ENCODE measurements around the gene CRHR1.

CRHR1 gene

DNA sequence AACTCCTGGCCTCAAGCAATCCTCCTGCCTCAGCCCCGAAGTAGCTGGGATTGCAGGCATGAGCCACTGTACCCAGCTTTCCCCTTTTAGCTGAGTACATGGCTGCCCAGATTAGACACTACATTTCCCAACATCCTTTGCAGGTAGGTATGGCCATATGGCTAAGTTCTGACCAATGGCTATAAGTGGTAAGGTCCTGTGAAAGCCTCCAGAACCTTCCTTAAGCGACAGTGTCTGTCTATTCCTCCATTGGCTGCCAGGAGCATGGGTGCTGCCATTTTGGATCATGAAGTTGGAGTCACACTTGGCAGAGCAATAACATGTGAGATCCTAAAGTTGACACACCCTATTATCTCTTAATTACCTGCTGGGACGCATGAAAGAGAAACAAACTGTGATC is 24.4 kb upstream of the CRHR1 start:
- no peak for FAIRE-seq

DNA sequence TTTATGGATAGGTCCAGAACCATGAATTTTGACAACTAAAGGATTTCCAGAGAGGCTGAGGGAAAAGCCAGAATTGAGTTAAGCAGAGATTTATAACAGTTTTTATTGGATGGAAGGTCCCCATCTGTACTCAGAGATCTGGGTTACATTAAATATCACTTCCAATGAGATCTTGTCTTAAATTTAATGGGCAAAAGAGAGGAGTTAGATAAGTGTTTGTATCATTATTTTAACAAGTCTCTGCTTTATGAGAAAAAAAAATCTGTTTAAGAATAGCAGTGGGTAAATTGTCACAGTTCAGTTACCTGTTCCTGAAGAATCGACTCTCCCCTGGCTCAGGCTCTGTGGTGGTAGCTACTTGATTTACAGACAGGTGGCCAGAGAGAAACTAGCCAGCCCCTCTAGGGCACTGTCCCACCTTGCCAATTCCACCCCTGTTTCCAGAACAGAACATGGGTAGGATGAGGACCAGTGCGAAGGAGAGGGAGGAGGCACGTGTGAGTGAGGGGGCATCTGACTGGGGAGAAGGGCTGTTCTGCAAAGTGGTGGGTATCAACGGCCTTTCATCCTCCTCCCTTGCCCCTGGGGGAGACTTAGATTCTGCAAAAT is 22.1 kb upstream of the CRHR1 start:
- FAIRE-seq: no peak

DNA sequence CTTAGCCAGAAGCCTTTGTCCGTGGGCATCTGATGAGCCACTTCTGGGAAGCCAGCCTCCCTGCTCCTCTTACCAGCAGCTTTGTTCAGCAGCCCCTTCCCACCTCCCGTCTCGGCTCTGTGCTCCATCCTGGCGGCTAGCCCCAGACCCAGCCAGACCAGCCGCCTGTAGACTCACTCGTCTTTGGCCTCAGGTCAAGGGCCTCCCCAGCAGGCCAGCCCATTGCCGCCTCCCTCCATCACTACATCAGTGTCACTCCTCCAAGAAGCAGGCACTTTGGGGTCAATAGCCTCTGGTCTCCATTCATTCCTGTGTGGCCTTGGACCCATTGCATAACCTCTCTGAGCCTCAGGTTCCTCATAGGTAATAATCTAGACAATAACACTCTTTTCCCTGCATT is 20.9 kb upstream of the CRHR1 start:
- FAIRE-seq: no peak

DNA sequence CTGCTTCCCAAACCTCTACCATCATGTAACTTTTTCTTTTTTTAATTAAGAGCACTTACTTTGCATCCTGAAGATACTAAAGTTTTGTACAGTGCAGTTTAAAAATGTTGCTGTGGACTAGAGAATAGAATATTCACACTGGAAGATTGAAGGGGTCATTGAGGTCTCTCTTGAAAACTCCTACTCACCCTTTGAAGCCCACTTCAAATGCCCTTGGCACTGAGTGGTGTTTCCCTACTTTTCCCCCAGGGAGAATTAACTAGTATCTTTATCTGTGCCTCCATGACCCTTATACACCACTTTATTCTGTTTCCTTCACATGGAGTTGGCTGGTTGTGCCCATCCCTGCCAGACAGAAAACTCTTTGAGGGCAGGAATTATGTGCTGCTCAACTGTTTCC is 19.6 kb upstream of the CRHR1 start:
- FAIRE-seq: no peak

DNA sequence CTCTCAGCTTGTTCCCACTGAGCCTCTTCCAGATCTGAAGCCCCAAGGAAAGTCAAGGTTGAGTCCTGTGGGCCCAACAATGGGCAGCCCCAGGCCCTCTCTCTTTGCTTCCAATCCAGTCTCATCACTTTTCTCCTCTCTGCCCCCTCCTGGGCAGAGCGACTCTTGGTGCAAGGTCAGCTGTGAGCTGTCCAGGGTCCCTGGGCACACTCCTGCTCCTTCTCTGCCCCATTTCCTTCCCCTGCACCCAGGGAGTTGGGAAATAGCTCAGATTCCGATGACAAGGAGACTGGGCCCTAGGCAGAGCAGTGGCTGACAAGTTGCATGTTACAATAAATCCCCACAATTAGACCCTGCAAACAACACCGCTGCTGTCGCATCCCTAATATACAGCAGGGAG is 16.1 kb upstream of the CRHR1 start:
- no peak for FAIRE-seq

DNA sequence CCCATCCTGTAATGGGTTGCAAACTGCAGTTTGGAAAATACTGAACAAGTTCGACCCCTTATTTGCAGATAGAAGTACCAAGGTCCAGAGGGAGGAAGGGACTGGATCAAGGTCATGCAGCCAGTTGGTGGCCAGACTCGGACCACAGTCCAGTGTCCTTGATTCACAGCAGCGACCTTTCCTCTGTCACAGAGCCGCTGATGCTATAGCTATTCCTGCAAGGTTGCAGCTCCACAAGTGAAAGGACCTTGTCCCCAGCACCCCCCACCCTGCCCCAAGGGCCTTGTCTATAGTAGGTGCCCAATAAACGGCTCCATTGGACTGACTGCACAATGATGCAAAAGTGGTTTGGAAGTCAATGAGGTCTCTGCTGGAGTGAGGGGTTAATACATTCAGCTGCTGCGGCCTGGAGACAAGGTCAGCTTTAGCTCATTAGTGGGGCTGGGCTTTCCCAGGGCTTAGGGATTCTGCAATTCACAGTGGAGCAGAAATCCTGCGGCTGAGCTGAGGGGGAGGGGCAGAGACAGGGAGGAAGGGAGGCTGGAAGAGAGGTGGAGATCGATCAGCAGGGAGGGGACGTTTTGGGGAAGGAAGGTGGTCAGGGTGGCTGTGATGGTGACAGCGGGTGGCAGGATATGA is 13.4 kb upstream of the CRHR1 start:
- no peak for FAIRE-seq

DNA sequence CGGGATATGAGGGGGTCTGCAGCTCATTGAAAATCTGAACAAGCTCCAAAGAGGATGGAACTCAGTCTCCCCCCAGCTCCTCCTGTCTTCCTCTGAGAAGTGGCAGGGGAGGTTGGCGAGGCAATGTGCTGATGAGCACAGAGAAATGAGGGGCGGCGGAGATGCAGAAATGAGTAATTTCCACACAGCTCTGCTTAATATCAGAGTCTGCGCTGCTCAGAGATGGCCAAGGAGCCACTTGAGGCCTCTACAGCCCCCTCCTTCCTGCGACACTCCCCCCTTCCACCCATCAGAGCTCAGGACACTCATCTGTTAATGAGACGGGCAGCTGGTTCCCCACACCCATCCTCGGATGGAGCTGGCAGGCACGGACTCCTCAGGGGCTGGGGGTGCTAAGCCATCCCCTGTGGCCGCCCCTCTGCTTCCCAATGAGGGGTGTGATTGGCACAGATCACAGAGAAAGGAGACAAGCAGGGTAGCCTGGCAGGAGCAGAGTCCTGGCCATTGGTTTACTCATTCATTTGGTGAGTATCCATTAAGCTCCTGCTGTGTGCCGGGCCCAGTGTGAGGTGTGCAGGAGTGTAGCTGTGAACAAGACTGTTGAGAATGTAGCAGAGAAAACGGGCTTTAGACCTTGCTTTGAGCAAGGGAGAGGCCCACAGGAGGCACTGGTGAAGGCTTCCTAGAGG is 12.7 kb upstream of the CRHR1 start:
- no peak for FAIRE-seq

DNA sequence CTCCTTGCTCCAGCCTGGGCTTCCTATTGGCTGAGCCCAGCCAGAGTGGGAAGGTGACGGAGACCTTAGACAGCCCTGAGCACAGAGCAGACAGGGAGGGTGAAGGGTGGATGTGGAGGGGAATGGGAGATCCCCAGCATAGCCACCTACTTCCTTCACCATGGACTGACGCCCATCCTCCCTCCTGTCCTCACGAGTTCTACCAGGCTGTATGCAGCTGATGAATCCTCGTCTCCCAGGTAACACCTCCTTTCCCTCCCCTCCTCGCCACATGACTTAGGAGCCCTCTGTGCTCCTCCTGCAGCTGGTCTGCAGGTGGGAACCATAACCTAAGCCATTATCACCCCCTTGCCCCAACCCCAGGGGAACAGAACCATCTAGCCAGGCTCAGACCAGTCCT is 9.0 kb upstream of the CRHR1 start:
- FAIRE-seq: no peak

DNA sequence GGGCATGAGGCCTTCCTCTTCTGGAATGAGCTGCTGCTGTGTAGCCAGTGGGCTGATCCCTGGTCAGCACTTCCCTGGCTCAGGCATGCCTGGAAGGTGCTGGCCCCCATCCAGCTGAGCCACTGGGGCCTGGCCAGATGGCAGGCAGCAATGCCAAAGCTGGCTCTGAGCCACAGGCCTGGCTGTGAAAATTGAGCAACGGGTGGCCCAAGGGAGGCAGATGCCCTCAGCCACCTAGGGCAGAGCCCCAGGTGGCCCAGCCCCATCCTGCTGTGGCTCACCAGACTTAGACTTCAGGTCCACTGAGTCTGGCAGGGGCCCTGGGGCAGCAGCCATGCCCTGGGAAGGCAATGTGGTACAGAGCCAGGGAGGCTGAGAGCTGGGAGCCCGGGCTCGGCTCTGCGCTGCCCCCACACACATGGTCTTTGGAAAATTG is 8.5 kb upstream of the CRHR1 start:
- FAIRE-seq: no peak

DNA sequence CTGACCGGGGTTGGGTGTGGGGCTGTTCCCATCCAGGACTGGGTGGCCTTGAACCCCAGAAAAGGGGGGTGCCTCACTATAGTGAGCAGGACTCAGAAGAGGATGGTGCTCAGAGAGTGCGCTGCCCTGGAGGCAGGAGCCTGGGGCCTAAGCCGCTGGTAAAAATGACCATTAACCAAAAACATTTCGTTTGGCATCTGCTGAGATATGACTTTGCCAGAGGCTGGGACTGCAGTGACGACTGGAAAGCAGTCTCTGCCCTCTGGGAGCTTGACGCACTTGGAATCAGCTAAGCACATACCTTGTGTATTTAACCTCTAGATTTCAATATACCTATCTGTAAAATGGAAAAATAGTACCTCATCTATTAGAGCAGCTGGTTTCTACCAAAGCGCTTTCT is 7.2 kb upstream of the CRHR1 start:
- FAIRE-seq: no peak

DNA sequence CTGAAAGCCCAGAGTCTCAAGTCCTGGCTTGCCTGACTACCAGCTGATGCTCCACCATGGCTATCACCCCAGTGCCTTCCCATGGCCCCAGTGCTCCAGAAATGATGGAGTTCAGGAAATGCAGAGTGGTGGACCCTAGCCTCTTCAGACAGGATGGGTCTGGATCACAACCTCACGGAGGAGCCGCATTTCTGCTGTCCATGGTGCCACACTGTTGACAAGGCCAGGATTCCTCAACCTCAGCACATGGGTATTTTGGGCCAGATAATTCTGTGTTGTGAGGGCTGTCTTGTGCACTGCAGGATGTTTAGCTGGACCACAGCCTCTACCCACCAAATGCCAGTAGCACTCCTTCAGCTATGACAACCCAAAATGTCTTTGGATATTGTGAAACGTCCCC is 6.7 kb upstream of the CRHR1 start:
- FAIRE-seq: no peak

DNA sequence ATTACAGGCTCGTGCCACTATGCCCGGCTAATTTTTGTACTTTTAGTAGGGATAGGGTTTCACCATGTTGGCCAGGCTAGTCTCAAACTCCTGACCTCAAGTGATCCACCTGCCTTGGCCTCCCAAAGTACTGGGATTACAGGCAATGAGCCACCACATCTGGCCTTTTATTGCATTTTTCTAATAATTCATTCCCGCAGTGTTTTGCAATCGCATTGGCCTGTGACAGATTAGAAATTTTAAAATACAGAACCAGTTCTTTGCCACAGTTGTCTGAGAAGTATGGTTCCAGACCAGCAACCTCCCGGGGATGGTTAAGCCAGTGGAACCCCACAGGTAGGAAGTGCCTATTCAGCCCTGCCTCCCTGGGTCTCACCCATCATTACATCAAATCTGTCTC is 3.2 kb upstream of the CRHR1 start:
- no peak for FAIRE-seq

DNA sequence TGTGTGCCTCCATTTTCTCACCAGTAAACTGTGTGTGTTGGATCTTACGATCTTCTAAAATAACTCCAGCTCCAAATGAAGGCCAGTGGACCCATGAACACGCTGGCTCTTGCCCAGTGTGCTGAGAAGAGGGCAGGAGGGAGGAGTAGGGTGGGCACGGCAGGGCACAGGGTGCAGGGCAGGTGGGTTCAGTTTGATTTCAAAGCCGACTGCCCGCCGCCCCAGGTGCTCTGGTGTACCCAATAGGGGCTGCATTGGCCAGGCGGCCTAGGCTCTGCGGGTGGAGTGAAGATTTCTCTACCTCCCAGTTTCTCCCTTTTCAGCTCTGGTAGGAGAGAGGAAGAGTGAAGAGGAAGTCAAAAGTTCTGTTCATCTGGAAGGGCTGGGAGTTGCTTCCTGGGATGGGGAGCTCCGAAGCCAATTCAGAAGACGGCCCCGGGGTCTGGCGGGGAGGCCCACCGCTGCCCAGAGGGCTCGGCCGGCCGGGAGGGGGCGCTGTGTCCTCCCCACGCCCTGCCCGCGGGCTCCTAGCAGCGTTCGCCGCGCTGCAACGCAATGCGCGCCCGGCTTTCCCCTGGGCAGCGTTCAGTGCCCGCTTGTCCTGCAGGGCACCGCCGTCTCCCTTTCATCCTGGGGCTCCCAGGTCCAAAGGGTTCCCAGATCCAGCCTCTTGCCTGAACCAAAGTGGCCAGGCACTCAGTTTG is 1.1 kb upstream of the CRHR1 start:
- no peak for FAIRE-seq

DNA sequence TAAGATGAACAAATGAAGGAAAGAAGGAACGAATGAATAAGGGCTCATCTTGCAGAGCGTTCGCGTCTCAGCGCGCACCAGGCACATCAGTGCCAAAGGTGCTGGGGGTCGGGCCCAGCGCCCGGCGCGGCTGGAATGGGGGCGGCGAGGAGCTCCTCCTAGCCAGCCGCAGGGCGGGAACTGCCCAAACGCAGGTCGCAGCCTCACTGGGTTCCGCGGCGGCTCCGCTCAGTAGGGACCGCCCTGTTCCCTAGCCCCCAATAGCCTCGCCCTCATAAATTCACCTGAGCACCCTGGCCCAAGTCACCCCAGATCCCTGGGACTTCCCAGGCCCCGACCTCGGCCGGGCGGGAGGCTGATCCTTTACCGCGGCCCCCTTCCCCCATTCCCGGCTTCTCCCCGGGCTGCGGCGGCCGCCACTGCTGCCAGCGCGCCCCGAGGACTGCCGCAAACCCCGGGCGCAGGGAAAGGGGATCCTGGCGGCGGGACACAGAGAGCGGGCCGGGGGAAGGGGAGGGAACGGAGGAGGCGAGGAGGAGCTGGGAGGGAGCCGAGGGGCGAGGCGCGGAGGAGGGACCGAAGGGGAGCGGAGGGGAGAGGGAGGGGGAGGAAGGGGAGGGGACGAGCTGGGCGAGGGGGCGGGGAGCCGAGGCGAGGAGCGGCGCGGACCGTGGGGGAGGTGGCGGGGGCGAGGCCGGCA is 377 bp upstream of the CRHR1 start:
- FAIRE-seq: no peak

DNA sequence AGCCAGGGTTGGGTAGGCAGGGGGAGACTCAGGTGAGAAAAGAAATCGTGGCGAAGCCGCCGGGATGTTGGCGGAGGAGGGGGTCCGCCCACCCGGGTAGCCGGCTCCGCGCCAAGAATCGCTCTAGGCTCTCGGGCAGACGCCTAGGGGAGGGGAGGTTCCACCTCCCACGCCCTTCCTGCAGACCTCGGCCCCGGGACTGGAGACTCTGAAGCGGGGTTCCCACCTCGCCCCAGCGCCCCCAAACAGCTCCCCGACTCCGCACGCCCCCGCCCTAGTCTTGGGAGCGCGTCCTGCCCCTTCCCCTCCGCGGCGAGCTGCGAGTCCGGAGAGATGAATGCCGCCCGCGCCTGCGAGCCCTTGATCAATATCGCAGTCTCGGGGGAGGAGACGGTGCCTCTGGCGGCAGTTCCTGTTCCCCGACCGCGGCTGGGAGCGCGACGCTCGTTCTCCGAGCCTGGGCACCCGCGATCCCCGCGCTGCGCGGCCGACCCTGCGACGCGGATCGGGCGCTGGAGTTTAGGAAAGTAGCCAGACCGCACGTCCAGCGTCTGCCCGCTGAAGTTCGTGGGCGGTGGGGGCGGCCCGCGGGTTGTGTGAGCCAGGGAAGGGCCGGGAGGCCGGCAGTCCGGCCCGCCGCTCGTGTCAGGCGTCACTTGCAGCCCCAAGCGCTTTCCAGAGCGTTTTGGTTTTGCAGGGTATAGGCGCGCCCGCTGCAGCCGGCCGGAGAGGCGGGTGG is 790 bp downstream of the CRHR1 start:
- FAIRE-seq: no peak

DNA sequence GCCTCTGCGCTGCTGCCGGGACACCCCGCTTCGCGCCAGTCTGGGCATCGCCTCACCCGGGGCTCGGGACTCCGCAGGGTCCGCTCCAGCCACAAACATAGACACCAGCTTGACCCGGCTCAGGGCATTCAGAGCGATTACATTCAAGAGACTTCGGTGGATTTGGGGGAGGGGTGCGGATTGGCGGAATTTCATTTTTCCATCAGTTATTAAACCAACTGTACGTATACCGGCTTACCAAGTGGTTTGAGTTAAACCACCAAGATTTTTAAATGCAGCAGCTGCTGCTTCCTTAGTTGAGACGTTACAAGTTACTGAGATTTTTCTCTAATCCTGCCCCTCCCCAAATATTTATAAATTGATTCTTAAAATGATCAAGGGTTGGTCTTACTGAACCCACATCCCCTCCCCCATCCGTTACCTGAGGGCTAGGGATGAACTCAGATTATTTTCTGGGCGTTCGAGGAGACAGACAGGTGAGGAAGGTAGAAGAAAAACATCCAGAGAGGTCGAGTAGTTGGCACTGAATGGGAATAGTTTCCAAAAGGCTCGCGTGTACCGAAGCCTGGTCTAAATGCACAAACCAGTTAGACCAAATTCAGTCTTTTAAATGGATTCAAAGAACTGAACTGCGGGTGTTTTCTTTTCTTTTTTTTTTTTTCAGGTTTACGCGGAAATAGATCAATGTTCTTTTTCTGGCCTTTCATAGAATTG is 1.5 kb downstream of the CRHR1 start:
- FAIRE-seq: no peak

DNA sequence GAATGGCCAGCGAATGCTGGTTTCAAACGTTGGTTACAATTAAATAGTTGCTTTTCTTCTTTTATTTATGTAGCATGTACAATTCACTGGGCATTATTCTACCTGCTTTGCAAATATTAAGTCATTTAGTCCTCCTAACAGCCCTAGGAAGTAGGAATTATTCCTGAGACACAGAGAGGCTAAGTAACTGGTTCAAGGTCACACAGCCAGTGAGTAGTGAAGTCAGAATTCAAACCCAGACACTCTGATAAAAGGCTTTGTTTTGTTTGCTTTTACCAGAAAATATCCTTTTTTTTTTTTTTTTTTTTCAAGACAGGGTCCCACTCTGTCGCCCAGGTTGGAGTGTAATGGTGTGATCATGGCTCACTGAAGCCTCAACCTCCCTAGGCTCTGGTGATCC is 2.2 kb downstream of the CRHR1 start:
- FAIRE-seq: no peak

DNA sequence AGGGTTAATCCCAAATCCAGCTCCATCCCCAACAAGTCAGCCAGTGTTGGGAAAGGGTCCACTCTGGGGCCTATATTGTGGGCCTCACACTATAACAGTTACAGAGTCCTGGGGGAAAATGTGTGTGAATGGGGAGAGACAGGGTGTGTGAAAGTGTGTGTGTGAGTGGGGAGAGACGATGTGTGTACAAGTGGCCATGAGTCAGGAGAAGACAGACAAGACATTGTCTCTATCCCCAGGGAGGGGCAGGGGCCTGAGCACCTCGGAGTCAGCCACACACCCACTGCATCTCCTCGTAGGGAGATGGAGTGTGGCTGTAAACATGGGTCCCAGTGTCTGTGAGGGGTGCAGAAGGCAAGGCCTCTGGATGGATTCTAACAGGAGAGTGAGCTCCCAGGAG is 2.9 kb downstream of the CRHR1 start:
- FAIRE-seq: no peak

DNA sequence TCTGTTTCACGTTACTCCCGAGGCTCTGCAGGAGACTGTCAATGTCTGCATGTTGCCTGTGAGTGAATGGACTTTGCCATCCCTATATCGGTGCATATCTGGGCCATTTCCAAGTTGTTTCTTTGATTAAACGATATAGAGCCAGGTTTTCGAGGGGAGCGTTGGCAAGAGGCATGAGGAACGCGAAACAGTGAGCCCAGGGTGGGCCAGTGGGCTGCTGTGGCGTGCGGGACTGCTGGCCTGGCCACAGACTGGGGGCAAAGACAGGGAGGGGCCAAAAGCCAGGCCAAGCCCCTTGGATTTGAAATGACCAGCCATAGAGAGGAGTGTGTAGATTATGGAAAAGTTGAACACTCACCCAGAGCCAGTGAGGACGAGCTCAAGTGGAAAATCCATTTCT is 3.5 kb downstream of the CRHR1 start:
- no peak for FAIRE-seq

DNA sequence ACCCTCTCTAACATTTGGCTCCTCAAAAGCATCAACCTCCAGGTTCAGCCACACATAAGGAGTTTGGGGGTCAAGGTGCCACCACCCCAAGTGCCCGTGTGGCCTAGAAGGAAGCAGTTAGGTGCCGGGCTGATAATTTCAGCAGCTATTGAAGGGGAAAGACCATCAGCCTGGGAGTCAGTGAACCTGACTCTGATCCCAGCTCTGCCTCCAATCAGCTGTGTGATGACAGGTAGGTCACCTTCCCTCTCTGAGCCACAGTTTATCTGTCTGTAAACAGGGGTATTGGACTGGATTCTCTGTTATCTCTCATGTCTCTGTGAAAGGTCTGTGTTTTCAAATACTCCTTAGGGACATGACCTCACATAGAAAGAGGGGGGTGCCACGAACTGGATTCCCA is 3.9 kb downstream of the CRHR1 start:
- no peak for FAIRE-seq

DNA sequence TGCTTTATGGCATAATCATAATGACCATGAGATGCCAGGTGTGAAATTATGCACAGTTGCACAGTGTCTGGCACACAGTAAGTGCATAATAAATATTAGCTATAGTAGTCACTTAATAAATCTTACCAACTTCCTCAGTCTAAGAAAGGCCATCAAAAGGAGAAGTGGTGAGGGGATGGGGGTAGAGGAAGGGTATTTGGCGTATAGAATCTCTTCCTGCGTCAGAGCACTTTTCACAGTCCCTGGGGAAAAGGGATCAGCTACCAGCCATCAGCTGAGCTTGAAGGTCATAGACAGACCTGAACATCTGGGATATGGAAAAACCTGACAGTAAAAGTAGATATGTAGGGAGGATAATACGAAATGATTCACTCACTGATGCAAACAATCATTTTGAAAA is 5.8 kb downstream of the CRHR1 start:
- FAIRE-seq: no peak

All from islet of Langerhans (tissue), 1 donor.